ENCODE measurements around the gene PTPRJ.

- TF ChIP-seq POLR2A (IDR thresholded peaks at IDR 0.05): no peak
- no peak for TF ChIP-seq CTCF (IDR thresholded peaks at IDR 0.05)
- TF ChIP-seq POLR2AphosphoS5 (IDR thresholded peaks at IDR 0.05; ENCODE audit: insufficient read depth in 1 of 2, low read depth in 1 of 2): no peak
Measured at GRCh38 chr11:48165426-48165825, 185.1 kb downstream of the PTPRJ start.

Data from vagina (tissue), 2 donors.